ENCODE data around the gene ZBTB26.

Gene ZBTB26

GRCh38 chr9:122931226-122932121, at the start of gene ZBTB26:
ZBTB26 (minus strand) TSS chr9:122931512; CDS start chr9:122919934, 11,578 bp downstream.
- ATAC-seq (peak; percentile 99), DNase-seq (peak; percentile 94)

GRCh38 chr9:122978601-122979000, 47.3 kb upstream of the ZBTB26 start:
- ATAC-seq (no peak), DNase-seq (no peak)

- no peak for DNase-seq
- ATAC-seq = no peak
These were observed 43.9 kb upstream of the ZBTB26 start for GRCh38 chr9:122975196-122975595.

GRCh38 chr9:122961139-122961538, 29.8 kb upstream of the ZBTB26 start:
- no peak for ATAC-seq
- no peak for DNase-seq

GRCh38 chr9:122955961-122956360, 24.6 kb upstream of the ZBTB26 start:
- no peak for DNase-seq
- no peak for ATAC-seq

- DNase-seq = no peak
- no peak for ATAC-seq
These were observed 23.0 kb upstream of the ZBTB26 start for GRCh38 chr9:122954253-122954691.

GRCh38 chr9:122951056-122951455, 19.7 kb upstream of the ZBTB26 start:
- DNase-seq = no peak
- no peak for ATAC-seq

- no peak for ATAC-seq
- DNase-seq = no peak
These were observed 19.0 kb upstream of the ZBTB26 start for GRCh38 chr9:122950263-122950662.

- DNase-seq (no peak), ATAC-seq (no peak)
These were observed 18.4 kb upstream of the ZBTB26 start for GRCh38 chr9:122949696-122950095.

- ATAC-seq (peak; percentile 63), DNase-seq (no peak)
These were observed 17.0 kb upstream of the ZBTB26 start for GRCh38 chr9:122948313-122948712.

- ATAC-seq (no peak), DNase-seq (no peak)
These were observed 15.2 kb upstream of the ZBTB26 start for GRCh38 chr9:122946461-122947005.

- DNase-seq (no peak), ATAC-seq (no peak)
These were observed 13.9 kb upstream of the ZBTB26 start for GRCh38 chr9:122944960-122945888.

GRCh38 chr9:122941582-122942234, 10.4 kb upstream of the ZBTB26 start:
- ATAC-seq (no peak), DNase-seq (no peak)

- peak; percentile 99 for DNase-seq
- ATAC-seq = peak; percentile 99
These were observed 9.7 kb upstream of the ZBTB26 start, which contains the start of gene RABGAP1 for GRCh38 chr9:122940749-122941581. RABGAP1 (plus strand) TSS chr9:122941020; CDS start chr9:122957060, 16,040 bp downstream.

- DNase-seq (no peak), ATAC-seq (no peak)
These were observed 9.1 kb upstream of the ZBTB26 start for GRCh38 chr9:122940454-122940748.

- no peak for ATAC-seq
- no peak for DNase-seq
These were observed 8.3 kb upstream of the ZBTB26 start for GRCh38 chr9:122939601-122940000.

- ATAC-seq (no peak), DNase-seq (no peak)
These were observed 5.6 kb upstream of the ZBTB26 start for GRCh38 chr9:122936883-122937282.

- DNase-seq = no peak
- no peak for ATAC-seq
These were observed 5.2 kb upstream of the ZBTB26 start for GRCh38 chr9:122936464-122936863.

- ATAC-seq = no peak
These were observed 629 bp downstream of the ZBTB26 start for GRCh38 chr9:122930541-122931225.

GRCh38 chr9:122929796-122930354, 1.4 kb downstream of the ZBTB26 start:
- ATAC-seq (no peak), DNase-seq (no peak)

More at GRCh38 chr9:122930541-122931225, 629 bp downstream of the ZBTB26 start:
- DNase-seq = no peak

Data from stimulated activated naive CD8-positive, alpha-beta T cell treated with anti-CD3 and anti-CD28 coated beads, Interleukin-15, Interleukin-2, amounts not matched to agents 100 U/mL and 50 U/mL, for 24 hours (primary cell).